HG03097 (cell line): Measurements from ENCODE around the gene IAH1.

ENCODE experiments used
- ATAC-seq: cut with Tn5 transposase; IDR thresholded peaks from one replicate; pipeline ENCODE4 v1.9.1; 2021; ENCODE audit not compliant: unreplicated experiment, low FRiP score

IAH1 gene

DNA sequence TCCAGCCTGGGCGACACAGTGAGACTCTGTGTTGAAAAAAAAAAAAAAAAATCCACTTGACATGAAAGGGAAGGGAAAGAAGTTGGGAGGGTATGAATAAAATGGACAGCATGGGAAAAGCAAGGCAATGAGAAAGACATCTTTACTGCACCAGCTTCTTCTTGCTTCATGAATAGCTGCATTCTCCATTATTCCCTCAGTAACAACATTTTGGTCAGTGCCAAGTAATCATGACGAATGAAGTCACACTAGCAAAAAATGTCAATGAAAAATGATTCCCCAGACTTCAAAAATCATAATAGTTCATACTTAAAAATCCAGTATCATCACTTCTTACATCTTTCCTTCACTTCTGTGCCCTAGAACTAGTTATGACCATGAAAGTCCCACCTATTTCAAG lies 50.9 kb downstream of the IAH1 start:
- no peak for ATAC-seq

- no peak for ATAC-seq
Measured at GRCh38 chr2:9527995-9528787, 53.8 kb downstream of the IAH1 start.

- no peak for ATAC-seq
Measured at GRCh38 chr2:9532421-9532820, 58.1 kb downstream of the IAH1 start.

- no peak for ATAC-seq
Measured at GRCh38 chr2:9533663-9534062, 59.3 kb downstream of the IAH1 start.

GRCh38 chr2:9535177-9535576 lies 60.8 kb downstream of the IAH1 start:
- ATAC-seq = no peak

- no peak for ATAC-seq
Measured at GRCh38 chr2:9536504-9536903, 62.2 kb downstream of the IAH1 start.

- no peak for ATAC-seq
Measured at GRCh38 chr2:9538000-9538507, 63.7 kb downstream of the IAH1 start.
